Activated naive CD4-positive, alpha-beta T cell treated with Interleukin-2 at 50 U/mL for 16 hours (primary cell): Measurements from ENCODE around the gene APP.

Experiments
- DNase-seq: peaks from one replicate; pipeline ENCODE4 v3.0.0-alpha.2; 2020

The APP gene

DNA sequence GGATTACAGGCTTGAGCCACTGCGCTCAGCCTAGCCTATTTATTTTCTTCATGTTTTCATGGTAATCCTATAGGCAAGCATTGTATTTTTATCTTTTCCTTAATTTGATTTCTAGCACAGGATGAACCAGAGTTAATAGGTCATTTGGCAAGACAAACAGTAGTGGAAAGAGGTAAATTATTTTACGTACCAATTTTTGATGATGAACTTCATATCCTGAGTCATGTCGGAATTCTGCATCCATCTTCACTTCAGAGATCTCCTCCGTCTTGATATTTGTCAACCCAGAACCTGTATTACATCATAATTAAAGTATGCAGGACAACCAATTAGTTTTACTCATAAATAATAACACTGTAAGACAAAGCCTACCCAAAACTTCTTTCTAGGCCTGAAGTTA, 273.2 kb downstream of the APP start:
- no peak for DNase-seq

DNA sequence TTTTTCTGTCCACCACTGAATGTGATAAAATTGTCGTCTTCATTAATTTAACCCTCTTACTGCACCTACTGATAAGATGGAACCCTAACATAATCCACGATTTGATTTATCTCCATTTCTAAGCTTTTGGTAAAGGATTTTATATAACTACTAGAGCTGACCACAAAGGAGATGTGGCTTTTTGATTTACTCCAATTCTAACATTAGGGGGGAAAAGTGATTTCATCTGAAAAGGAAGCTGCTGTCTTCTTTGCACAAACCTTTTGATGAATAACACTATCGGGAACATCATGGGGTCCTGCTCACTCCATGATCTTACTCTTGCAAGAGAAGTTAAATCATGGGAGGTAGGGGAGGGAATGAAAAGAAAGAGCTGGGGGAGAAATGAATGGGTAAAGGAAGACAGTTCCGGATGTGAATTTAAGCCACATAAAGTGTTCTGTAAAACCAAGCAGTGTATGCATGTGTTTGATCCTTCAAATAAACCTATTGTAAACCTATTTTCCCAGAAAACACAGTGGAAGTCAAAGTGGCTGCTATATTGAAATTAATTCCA, 274.0 kb downstream of the APP start:
- no peak for DNase-seq

DNA sequence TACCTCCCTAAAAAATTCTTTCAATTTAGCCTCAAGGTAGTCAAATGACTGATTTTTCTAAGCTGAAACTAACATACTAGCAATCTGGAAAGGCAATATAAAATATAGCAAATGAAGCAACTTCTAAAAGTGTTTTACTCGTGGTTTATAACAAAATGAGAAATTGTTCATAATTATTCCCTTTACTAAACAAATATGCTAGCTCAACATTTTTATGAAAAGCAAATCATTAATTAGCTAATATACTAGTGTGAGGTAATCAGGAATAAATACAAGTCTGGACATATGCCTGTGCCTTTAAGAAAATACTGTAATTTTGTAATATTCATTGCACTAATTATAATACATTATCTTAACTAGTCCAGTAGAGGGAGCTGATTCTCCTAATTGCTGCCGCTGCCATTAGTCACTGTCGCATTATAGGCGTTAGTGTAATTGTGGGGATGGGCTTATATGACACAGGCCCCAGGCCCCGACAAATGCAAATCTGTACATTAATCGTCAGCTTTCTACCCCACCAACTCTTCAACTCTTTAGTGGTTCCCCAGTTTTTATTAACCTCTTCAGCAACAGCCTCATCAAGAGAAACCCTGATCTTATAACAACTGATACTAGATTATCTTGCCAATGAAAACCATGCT, 274.9 kb downstream of the APP start:
- DNase-seq, result no peak

DNA sequence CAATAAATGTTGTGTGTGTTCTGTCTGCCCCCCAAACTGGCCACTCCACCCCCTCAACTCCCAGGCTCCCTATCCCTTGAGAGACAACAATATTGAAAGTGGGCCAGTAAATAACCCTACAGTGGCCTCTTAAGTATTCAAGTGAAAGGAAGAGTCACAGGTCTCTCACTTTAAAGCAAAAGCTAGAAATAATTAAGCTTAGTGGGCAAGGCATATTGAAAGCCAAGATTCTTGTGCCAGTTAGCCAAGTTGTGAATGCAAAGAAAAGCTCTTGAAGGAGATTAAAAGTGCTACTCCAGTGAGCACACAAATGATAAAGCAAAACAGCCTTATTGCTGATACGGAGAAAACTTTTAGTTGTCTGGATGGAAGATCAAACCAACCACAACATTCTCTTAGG, 277.4 kb downstream of the APP start:
- DNase-seq, result no peak

DNA sequence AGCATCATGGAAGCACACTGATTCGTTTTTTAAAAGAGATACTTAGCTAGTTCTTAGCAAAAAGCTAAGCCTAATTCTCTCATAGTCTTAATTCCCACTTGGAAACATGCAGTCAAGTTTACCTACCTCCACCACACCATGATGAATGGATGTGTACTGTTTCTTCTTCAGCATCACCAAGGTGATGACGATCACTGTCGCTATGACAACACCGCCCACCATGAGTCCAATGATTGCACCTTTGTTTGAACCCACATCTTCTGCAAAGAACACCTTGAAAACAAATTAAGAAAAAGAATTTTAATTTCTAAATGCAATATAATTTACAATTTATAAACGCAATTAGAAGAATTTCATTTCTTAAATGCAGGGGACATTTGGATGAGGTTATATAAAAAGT, 279.0 kb downstream of the APP start:
- DNase-seq, result no peak

DNA sequence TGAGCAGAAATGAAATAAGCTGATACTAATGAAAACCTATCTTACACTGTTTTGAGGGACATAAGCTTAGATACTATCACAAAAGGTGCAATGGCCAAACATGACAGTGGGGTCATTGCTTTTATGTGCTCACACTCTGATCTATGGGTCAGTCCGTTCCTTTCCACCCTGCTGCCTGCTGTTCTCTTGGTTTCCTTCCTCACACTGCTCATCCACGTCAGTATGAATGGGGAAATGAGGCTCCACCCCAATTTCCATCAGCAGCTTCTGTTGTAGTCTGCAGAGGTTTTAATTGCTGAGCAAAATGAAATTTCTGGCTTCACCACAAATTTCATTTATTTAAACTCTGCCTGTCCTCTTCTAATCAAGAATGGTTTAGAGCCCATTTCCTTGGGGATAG, 280.6 kb downstream of the APP start:
- DNase-seq, result no peak

DNA sequence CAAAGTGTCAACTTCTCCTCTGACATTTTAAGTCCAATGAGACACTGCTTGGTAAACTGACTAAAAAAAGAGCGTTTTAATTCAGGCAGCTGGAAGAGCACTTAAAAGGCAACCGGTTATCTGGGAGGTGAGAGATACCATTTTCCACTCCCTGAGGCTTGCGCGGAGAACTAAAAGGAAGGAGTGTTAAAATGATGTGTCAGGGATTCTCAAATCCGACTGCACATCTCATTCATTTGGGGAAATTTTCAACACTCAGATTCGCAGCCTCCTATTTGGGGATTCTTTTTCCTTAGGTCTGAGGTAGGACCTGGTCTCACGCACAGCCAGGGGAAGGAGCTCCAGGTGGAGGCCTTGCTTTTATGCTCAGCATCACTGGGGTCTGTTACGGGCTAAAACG, 281.9 kb downstream of the APP start:
- DNase-seq, result no peak

DNA sequence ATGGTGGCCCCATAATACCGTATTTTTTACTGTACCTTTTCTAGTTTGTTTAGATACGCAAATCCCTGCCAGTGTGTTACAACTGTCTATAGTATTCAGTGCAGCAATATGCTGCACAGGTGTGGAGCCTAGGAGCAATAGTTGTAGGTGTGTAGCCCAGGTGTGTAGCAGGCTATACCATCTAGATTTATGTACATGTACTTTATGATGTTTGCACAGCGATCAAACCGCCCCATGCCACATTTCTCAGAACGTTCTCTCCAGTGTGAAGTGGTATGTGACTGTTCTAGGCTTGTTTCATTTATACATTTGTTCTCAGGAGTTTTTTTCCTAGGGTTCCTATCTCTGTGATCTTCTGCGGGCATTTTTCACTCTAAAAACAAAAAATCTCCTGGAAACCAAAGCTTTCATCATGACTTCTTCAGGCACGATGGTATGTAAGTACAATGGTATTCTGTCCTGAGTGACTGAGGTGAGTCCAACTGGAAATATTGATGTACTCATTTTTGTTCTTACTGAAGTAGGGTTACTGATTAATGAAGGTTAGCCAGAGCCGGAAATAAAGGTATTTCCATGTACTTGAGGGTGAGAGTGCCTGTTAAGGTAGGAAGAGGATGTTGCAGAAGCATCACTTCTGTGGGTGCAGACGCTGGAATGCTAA, 282.8 kb downstream of the APP start:
- DNase-seq, result no peak

DNA sequence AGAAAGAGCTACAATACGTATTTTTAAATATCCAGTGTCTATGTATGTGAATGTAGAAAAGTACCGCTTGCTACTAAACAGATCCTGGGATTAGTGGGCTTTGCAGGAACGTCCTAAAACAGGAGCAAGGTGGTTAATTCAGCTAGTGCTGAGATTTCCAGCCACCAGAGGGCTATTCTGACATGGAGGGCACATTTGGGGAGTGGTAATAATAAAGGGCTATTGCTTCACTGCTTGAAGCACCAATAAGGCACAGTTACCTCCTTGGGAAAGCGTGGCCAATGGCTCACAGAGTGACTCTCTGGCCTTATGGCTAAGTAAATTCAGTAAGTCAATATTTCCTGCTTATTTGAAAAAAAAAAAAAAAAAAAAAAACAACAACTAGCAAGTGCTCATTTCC, 283.4 kb downstream of the APP start:
- DNase-seq, result no peak

DNA sequence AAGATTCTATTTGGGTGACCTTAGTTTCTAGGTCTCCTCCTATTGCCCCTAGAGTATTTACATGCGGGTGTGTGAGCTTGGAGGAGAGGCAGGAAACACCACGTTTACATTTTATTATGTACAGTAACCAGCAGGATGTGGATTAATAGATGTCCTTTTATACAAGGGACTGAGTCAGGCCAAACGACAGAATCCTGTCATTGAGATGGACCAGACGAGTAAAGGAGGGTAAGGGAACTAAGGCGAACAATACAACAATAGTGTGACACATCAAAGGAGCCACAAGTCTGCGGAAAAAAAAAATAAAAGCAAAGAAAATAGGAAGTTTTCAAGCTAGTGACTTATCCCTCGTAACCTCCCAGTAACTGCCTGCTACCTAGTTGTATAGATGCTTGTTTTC, 284.7 kb downstream of the APP start:
- no peak for DNase-seq

DNA sequence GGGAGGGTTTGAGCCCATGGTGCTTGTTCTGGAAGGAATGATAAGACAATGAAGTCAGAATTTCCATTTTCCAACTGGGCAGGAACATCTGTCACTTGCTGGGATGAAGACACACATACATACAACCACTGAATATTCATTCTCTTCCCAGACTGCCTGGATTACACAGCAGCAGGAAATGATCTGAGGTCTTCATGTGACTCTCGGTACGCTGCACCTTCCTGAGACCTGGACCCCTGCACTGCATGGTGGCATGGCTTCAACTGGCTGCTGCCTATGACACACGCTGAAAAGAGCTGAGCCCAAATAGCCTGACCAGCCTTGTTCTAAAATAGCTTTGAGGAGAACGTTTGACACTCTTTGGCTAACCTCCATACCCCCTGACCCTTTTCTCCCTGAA, 285.2 kb downstream of the APP start:
- DNase-seq, result no peak

DNA sequence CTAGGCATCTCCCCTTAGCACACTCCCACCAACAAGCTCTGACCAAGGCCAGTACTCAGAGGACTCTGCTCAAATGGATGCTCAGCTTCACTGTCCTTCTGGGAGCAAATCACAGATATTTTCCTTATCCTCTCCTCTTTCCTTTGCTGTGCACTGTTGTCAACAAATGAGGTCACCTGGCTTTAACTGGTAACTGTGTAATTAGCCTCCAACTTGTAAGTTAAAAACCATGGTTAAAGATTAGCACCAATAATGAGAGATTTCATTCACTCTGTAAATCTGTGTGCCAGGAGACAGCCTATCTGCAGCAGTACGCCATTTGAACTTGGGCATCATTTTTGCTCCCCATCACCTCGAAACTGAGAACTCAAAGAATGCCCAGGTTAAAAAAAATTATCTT, 286.3 kb downstream of the APP start:
- DNase-seq, result no peak

DNA sequence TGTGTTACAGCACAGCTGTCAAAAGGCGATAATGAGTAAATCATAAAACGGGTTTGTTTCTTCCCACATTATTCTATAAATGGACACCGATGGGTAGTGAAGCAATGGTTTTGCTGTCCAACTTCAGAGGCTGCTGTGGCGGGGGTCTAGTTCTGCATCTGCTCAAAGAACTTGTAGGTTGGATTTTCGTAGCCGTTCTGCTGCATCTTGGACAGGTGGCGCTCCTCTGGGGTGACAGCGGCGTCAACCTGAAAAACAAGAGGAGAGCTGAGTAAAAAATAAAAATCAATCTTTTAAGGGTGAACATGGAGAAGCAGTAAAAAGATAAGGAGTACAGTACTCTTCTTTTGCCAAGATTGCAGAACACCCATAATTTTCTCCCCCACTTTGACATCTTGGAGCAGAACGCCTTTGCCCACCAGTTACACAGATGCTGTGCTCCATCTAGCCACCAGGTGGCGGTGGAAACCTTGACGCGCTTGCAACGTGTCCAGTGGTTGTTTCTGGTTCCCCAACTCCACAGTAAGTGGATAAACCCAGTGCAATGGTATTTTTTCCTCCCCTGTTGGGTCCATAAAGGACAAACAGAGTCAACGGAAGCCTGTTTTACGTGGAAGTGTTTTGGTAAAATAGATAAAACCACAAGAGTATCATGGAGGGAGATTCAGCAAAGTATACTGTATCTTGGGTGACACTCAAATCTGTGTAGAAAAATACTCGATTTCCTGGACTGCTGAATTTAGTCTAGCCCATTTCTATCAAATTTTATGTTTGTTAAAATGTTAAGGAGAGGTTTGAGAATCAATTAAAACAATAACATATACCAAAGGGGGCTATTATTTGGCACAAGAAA, 288.8 kb downstream of the APP start:
- DNase-seq, result peak; percentile 59

DNA sequence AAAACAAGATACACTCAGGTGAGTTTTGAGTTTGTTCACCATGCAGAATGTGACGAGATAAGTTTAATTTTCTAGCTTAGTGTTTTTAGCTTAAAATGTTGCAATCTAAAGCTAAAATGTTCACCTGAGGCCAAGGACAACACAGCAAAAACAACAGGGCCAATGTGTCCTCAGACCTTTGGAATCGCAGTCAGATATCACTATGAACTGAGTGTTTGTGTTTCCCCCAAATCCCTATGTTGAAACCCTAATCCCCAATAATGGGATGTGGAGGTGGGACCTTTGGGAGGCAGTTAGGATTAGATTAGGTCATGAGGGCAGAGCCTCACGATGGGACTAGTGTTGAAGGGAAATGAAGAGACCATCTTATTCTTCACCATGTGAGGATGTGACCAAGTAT, 291.4 kb downstream of the APP start:
- no peak for DNase-seq

DNA sequence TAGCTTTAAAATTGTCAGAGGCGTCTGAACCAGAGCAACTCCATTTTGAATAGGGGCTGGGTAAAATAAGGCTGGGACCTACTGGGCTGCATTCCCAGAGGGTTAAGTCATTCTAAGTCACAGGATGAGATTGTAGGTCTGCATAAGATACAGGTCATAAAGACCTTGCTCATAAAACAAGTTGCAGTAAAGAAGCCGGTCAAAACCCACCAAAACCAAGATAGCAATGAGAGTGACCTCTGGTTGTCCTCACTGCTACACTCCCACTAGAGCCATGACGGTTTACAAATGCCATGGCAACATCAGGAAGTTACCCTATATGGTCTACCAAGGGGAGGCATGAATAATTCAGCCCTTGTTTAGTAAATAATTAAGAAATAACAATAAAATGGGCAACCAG, 292.2 kb downstream of the APP start:
- no peak for DNase-seq

DNA sequence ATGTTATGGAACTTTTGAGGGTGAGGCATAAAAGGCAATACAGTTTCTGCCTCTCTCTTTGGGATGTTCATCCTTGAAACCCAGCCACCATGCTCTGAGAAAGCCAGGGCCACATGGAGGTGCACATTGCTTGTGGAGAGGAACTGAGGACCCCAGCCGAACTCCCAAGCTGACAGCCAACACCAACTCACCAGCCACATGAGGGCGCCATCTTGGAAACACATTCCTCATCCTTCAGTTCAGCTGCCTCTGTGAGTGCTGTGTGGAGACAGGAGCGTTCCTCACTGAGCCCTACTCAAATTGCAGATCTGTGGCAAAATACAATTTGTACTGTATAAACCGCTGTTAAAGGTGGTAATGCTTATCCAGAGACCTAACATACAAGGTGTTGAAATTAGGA, 298.3 kb downstream of the APP start:
- DNase-seq, result no peak

DNA sequence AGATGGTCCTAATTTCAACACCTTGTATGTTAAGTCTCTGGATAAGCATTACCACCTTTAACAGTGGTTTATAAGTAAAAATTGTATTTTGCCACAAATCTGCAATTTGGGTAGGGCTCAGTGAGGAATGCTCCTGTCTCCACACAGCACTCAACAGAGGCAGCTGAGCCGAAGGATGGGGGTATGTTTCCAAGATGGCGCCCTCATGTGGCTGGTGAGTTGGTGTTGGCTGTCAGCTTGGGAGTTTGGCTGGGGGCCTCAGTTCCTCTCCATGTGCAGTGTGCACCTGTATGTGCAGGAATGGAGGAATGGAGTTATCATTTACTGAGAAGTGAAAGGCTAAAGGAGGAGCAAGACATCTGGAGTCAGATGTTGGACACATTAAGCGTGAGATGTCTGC, 299.0 kb downstream of the APP start:
- no peak for DNase-seq

DNA sequence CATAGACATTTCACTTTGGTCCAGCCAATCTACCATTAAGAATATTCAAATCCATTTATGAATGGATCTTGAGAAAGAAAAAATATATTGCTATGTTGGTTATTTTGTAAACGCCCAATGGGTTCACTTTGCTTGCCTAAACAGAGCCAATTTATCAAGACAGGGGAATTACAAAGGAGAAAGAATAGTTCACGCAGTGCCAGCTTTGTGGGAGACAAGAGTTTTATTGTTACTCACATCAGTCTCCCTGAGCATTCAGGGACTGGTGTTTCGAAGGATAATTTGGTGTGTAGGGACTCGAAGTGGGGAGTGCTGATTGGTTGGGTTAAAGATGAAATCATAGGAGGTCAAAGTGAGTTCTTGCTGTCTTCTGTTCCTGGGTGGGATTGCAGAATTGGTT, 300.5 kb downstream of the APP start:
- no peak for DNase-seq

DNA sequence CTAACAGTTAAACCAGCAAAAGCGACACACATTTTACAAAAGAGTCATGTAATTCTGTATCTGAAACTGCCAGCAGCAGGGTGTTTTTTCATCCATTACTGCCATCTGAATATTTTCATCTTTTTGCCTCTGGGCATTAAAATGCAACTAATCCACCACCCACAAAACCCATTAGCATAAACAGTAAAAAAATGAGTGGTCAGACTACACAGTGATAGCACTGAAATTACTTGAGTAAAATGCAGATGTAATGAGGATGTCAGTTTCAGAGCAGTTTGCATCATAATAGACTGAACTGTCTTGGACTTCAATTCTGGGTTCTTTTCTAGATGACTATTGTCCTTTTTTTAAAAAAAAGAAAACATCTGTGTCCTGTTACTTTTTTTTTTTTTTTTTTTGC, 303.5 kb downstream of the APP start:
- no peak for DNase-seq

DNA sequence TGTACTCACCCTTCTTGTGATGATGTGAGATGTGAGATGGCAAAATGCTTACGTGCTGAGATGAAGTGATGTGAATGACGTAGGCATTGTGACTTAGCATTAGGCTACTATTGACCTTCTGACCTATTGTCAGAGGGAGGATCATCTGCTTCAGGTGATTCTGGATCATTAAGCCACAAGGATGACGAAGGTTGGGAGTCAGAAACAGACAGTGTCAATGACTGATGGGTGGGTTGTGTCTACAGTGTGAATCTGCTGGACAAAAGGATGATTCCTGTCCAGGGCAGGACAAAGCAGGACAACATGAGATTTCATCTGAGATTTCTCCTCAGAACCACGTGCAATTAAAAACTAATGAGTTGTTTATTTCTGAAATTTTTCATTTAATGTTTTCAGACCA, 306.8 kb downstream of the APP start:
- no peak for DNase-seq

DNA sequence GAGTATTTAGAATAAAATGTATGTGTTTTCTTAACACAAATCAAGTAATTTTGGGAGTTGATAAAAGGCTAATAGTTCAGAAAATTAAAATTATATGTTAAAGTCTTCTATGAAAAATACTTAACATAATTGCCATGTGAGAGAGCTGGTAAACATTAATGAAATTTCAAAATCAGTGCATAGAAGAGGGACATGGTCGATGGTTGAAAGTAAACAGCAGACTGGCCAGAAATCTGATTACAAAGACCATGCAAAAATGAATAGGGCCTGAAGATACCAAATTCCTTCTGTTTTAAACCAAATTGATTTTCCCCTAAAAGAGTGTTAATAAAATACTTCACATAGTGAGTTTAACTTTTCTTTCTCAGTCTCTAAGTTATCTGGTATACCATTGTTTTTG, 307.5 kb downstream of the APP start:
- DNase-seq, result no peak

DNA sequence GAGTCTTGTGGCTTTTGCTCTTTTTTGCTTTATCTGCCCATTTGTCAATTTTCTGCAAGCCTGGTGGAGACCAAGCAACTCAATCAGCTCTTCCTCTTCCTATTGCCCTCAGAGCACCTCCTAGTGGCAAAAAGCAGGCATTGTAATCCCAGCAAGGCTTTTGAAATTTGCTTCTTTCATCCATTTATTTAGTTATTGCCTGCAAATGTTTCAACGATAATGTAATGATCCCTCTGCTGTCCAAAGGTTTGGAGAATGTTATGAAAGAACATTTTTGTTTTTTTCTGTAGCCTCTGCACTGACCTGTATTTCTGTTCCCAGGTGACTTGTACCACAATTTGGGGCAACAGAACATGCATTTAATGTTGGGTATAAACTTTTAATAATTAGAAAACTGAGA, 308.0 kb downstream of the APP start:
- peak; percentile 5 for DNase-seq

DNA sequence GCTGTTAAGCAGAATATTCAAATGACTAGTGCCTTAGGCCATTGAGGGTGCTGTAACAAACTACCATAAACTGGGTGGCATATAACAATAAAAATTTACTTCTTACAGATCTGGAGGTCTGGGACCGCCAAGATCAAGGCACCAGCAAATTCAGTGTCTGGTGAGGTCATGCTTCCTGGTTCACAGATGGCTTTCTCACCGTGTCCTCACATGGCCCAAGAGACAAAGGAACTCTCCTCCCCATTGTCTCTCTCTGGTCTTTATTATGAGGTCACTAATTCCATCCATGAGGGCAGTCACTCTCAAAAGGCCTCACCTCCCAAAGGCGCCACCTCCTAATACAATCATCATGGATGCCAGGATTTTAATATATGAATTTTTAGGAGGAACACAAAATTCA, 308.5 kb downstream of the APP start:
- DNase-seq, result no peak
